ENCODE measurements around the gene BST1. TPM values are rescaled to one million over a fixed set of nuclear protein-coding genes. Genes with fewer than 3 reads are reported as not detected.
A peak's percentile ranks its signal among the peaks of the same experiment; 100 is the strongest.

The BST1 gene
- total and polyA plus RNA-seq, 10 of the 15 experiments (the other 5 are each of a cell fraction or from before 2014, with no cell fraction given), result 0.04 to 0.42 (median 0.11) TPM; not detected in 1

DNA sequence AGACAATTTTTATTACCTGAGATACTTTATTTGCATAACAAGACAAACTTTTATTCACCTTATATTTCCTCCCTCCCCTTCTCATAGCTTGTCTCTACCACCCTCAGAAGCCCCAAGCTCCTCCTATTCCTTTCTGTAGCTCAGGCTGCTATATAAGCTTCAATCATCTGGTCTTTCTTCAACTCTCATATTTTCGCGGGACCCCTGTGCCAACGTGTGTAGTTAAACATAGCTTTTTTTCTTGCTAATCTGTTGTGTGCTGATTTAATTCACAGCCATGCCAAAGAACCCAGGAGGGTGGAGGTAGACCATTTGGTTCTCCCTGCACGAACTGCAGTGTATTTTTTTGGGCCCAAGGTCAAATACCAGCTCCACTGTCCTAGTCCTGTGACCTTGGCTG lies 54.2 kb downstream of the BST1 start:
- FAIRE-seq, result no peak
- intact Hi-C loops (cut with micrococcal nuclease; ENCODE audit: unreplicated experiment) (loop anchor here (2.0 kb wide), 1 partner anchor 22 kb away; the partner anchor contains the start of gene CD38), in situ Hi-C loops (cut with MboI) (no loop called here)
- H3K9ac ChIP-seq (ENCODE audit: control insufficient read depth, insufficient read depth, low read length), result no peak overlapping the region
- no peaks in the 10 kb centered on the region for H3K79me2 ChIP-seq (ENCODE audit: control insufficient read depth, insufficient read depth, low read length)
- H2AFZ ChIP-seq (ENCODE audit: control insufficient read depth, low read depth, low read length), result no peak overlapping the region
- no peak overlapping the region for H3K27ac ChIP-seq (ENCODE audit: control insufficient read depth, insufficient read depth)
- H4K20me1 ChIP-seq (ENCODE audit: control insufficient read depth, insufficient read depth), result no peaks in the 10 kb centered on the region
- no peaks in the 10 kb centered on the region for H3K27me3 ChIP-seq (replicated peaks in 1 of 2; ENCODE audit: control insufficient read depth in 2 of 2, insufficient read depth in 2 of 2, low read length in 1 of 2)
- H3K36me3 ChIP-seq (ENCODE audit: control insufficient read depth in 2 of 2, insufficient read depth in 2 of 2, low read length in 1 of 2), result no peaks in the 10 kb centered on the region
- 0% methylated on average over 4 of the region's 4 CpGs for WGBS (ENCODE audit: insufficient coverage, insufficient replicate concordance, low lambda C conversion rate, missing lambda C conversion rate)
- DNase-seq (ENCODE audit: low read depth, low spot score), result no peak
- peak overlapping the region; percentile 66 for H3K4me2 ChIP-seq (ENCODE audit: control insufficient read depth, insufficient read depth)
- SMC1A ChIA-PET (ENCODE audit: uncharacterized antibody, unreplicated experiment), result interaction anchor here (0.7 to 6.2 kb wide), 18 partner anchors 8 to 241 kb away, joined by 3 to 83 read pairs (median 4); partner anchors contain the start of gene FAM200B
- CTCF ChIA-PET, result interaction anchor here (0.7 to 4.4 kb wide), 19 partner anchors 10 to 244 kb away, joined by 3 to 34 read pairs (median 8); partner anchors contain the start of gene FAM200B
- no TSS peak for BruUV-seq (replicated peaks)
- peaks cover 18% of the 10 kb centered on the region for H3K4me1 ChIP-seq (ENCODE audit: control insufficient read depth, insufficient read depth, low read length)
- ATAC-seq, result no peak
- RAD21 ChIA-PET (ENCODE audit: unreplicated experiment), result interaction anchor here (0.5 to 3.0 kb wide), 9 partner anchors 10 to 133 kb away, joined by 3 to 30 read pairs (median 8); partner anchors contain the start of gene CD38
- H3K4me3 ChIP-seq, result no peak overlapping the region
- POLR2A ChIA-PET, result interaction anchor here (0.8 to 2.7 kb wide), 4 partner anchors 10 to 19 kb away, joined by 4 to 19 read pairs (median 6); no protein-coding TSS in a partner anchor
- no peak for TF ChIP-seq TCF3 (IDR thresholded peaks at IDR 0.05; ENCODE audit: borderline replicate concordance, insufficient read depth, low read depth, low read length)
- TF ChIP-seq TBL1XR1 (IDR thresholded peaks at IDR 0.05; ENCODE audit: low read depth, low read length), result no peak
- TF ChIP-seq, protein P1, sequence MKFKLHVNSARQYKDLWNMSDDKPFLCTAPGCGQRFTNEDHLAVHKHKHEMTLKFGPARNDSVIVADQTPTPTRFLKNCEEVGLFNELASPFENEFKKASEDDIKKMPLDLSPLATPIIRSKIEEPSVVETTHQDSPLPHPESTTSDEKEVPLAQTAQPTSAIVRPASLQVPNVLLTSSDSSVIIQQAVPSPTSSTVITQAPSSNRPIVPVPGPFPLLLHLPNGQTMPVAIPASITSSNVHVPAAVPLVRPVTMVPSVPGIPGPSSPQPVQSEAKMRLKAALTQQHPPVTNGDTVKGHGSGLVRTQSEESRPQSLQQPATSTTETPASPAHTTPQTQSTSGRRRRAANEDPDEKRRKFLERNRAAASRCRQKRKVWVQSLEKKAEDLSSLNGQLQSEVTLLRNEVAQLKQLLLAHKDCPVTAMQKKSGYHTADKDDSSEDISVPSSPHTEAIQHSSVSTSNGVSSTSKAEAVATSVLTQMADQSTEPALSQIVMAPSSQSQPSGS (IDR thresholded peaks at IDR 0.05; ENCODE audit: low read length), result no peak
- TF ChIP-seq EP300 (IDR thresholded peaks at IDR 0.05; ENCODE audit: borderline replicate concordance in 1 of 2, control insufficient read depth in 1 of 2, low read depth in 2 of 2, low read length in 2 of 2), result no peak
- no peak for TF ChIP-seq GATAD2B (conservative IDR thresholded peaks at IDR 0.05; ENCODE audit: low read depth)
- no peak for TF ChIP-seq SRF (IDR thresholded peaks at IDR 0.05; ENCODE audit: low read depth in 2 of 2, low read length in 2 of 2)
- TF ChIP-seq CHD1 (IDR thresholded peaks at IDR 0.05; ENCODE audit: low read depth, low read length), result no peak
- TF ChIP-seq, protein P2, sequence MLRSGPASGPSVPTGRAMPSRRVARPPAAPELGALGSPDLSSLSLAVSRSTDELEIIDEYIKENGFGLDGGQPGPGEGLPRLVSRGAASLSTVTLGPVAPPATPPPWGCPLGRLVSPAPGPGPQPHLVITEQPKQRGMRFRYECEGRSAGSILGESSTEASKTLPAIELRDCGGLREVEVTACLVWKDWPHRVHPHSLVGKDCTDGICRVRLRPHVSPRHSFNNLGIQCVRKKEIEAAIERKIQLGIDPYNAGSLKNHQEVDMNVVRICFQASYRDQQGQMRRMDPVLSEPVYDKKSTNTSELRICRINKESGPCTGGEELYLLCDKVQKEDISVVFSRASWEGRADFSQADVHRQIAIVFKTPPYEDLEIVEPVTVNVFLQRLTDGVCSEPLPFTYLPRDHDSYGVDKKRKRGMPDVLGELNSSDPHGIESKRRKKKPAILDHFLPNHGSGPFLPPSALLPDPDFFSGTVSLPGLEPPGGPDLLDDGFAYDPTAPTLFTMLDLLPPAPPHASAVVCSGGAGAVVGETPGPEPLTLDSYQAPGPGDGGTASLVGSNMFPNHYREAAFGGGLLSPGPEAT (IDR thresholded peaks at IDR 0.05; ENCODE audit: low read depth), result no peak
- no peaks in the 10 kb centered on the region; the same call in 2 of the 3 replicates for H3K9me3 ChIP-seq (replicated peaks; ENCODE audit: control insufficient read depth, insufficient read depth, low read length)
